BE2C (cell line): ENCODE results near the gene NCS1.
A peak's percentile ranks its signal among the peaks of the same experiment; 100 is the strongest.

Experiments used
- DNase-seq: peaks from one replicate; pipeline ENCODE4 v3.0.0-alpha.2; 2020
- H3K27me3 ChIP-seq: fragments of 250-450 bp; sonication (Bioruptor Pico); 2 replicates; pipeline ENCODE4 v1.5.1; 2020; ENCODE audit warnings: mild to moderate bottlenecking
- H3K36me3 ChIP-seq: fragments of 250-450 bp; sonication (Bioruptor Pico); 2 replicates; pipeline ENCODE4 v1.5.1; 2020; ENCODE audit warnings: mild to moderate bottlenecking
- H3K4me1 ChIP-seq: fragments of 250-450 bp; sonication (Bioruptor Pico); 2 replicates; pipeline ENCODE4 v1.5.1; 2020
- H3K4me3 ChIP-seq: 2 replicates; pipeline ENCODE4 v1.5.1; 2011; ENCODE audit warnings: low read depth, low read length
- H3K9me3 ChIP-seq: fragments of 250-450 bp; sonication (Bioruptor Pico); 2 replicates; pipeline ENCODE4 v1.5.1; 2020
- TF ChIP-seq, protein P1 (sequence below): IDR thresholded peaks from 2 replicates; pipeline ENCODE4 v1.5.1; 2012; ENCODE audit warnings: mild to moderate bottlenecking, low read depth, low read length

The NCS1 gene

DNA sequence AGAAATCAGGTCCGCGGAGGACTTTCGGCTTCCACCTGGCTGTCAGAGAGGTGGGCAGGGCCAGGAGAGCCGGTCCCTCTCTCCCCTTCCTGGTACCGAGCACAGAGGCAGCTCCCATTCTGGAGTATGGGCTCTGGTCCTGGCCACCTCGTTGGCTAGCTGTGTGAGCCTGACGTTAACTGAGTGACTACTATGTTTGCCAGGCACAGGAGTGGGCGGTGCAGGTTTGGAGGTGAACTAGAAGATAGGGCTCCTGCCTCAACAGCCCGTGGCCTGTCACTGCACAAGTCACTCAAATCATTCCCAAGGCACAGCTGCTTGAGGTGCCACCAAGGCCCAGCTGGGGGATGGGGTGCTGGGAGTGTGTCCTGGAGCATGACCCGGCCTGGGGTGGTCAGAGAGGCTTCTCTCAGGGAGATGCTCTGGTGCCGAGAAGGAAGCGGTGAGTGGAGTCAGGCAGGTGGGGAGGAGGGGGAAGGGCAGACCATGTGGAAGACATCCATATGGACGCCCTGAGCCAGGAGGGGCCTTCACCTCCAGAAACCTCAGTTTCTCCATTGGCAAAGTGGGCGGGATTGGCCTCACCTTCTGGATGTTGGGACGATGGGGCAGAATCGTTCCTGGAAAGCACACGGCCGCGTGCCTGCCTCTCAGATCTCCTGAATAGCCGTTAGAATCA, 39.5 kb downstream of the NCS1 start:
- no peaks in the 10 kb centered on the region for H3K27me3 ChIP-seq

GRCh38 chr9:130212543-130213297, 40.5 kb downstream of the NCS1 start:
- Histone ChIP-seq H3K27me3 (no peaks in the 10 kb centered on the region), H3K9me3 (no peaks in the 10 kb centered on the region), H3K4me3 (no peak overlapping the region), H3K36me3 (peaks cover 17% of the 10 kb centered on the region), H3K4me1 (peaks cover 64% of the 10 kb centered on the region)
- DNase-seq: no peak
- TF ChIP-seq, protein P1, sequence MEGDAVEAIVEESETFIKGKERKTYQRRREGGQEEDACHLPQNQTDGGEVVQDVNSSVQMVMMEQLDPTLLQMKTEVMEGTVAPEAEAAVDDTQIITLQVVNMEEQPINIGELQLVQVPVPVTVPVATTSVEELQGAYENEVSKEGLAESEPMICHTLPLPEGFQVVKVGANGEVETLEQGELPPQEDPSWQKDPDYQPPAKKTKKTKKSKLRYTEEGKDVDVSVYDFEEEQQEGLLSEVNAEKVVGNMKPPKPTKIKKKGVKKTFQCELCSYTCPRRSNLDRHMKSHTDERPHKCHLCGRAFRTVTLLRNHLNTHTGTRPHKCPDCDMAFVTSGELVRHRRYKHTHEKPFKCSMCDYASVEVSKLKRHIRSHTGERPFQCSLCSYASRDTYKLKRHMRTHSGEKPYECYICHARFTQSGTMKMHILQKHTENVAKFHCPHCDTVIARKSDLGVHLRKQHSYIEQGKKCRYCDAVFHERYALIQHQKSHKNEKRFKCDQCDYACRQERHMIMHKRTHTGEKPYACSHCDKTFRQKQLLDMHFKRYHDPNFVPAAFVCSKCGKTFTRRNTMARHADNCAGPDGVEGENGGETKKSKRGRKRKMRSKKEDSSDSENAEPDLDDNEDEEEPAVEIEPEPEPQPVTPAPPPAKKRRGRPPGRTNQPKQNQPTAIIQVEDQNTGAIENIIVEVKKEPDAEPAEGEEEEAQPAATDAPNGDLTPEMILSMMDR: no peak

More for the DNA sequence above, 39.5 kb downstream of the NCS1 start:
- Histone ChIP-seq H3K36me3 (peaks cover 16% of the 10 kb centered on the region), H3K4me1 (peaks cover 74% of the 10 kb centered on the region), H3K4me3 (no peak overlapping the region), H3K9me3 (no peaks in the 10 kb centered on the region)
- TF ChIP-seq, protein P1: no peak
- no peak for DNase-seq

- H3K27me3 ChIP-seq: no peaks in the 10 kb centered on the region
- no peak overlapping the region for H3K4me3 ChIP-seq
- peaks cover 55% of the 10 kb centered on the region for H3K4me1 ChIP-seq
- peak; percentile 91 for DNase-seq
- TF ChIP-seq, protein P1: no peak
- peaks cover 27% of the 10 kb centered on the region for H3K36me3 ChIP-seq
- no peaks in the 10 kb centered on the region for H3K9me3 ChIP-seq
Measured at GRCh38 chr9:130213911-130214761, 41.9 kb downstream of the NCS1 start.

DNA sequence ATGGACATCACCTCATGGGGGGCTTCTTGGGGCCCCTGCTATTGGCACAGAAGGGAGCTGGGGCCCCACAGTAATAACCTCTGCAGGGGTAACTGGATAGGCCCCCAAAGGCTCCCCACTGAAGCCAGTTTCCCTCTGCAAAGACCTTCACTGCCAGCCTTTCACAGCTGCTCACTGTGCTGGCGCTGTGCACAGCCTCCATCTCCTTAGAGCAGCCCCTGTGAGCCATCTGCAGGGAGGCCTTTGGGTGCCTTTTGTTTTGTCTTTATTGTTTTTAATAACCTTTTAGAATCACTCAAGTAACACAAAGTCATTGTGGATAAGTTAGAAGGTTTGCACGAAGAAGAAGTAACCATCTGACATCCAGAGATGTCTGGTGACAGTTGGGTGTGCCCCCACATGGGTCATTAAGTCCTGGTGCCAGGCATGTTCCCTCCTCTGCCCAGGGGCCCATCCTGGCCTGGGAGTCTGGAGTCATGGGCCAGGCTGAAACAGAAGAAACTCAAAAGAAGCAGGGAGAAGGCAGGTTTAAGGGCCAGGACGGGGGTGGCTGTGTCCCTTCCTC, 42.7 kb downstream of the NCS1 start:
- Histone ChIP-seq H3K9me3 (no peaks in the 10 kb centered on the region), H3K4me3 (no peak overlapping the region), H3K27me3 (no peaks in the 10 kb centered on the region), H3K4me1 (peaks cover 53% of the 10 kb centered on the region), H3K36me3 (peaks cover 32% of the 10 kb centered on the region)
- TF ChIP-seq, protein P1: no peak
- DNase-seq: no peak

DNA sequence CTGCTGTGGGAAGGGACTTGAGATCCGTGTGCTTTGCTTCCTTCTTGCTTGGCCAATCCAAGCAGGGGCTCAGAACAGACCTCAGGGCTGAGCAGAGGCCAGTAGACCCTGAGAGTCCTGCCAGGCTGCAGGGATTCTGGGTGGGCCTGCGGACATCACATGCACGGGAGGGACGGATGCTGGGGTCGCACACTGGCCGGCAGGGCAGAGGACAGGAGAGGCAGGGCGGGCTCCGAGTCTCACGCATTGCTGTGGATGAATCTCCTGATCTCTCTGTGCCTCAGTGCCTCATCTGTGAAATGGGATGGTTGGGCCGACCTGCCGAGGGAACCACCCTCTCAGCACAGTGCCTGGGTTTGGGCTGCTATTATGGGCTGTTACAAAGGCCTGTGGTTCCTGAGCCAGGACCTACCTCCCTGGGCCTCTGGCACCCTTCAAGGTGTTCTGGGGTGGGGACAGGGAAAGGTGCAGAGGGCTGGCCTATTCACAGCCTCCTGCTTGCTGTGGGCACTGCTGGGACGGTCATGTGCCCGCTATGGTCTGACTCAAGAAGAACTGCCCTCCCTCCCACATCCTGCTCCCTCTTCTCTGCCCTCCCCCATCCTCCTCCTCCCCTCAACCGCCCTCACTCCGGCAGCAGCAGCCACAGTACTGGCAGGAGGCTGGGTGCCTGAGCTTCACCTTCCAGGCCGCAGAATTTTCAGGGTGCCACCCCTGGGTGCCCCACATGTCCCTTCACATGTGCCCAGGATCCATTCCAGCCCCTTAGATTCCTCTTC, 43.3 kb downstream of the NCS1 start:
- no peaks in the 10 kb centered on the region for H3K27me3 ChIP-seq

More for the DNA sequence above, 43.3 kb downstream of the NCS1 start:
- TF ChIP-seq, protein P1: no peak
- H3K36me3 ChIP-seq: peaks cover 35% of the 10 kb centered on the region
- H3K4me3 ChIP-seq: no peak overlapping the region
- H3K9me3 ChIP-seq: no peaks in the 10 kb centered on the region
- H3K4me1 ChIP-seq: peaks cover 56% of the 10 kb centered on the region
- DNase-seq: no peak
